Loucy (cell line): ENCODE measurements around the gene BBX.

ENCODE experiments used
- H2AFZ ChIP-seq: fragments of 200-600 bp; sonication (generic); 2 replicates; pipeline ENCODE4 v1.6.0; 2016; ENCODE audit warnings: antibody characterized with exemption, mild to moderate bottlenecking, low read length, moderate library complexity
- H3F3A ChIP-seq: fragments of 200-600 bp; 2 replicates; pipeline ENCODE4 v1.6.0; 2016; ENCODE audit warnings: antibody characterized with exemption, low read depth, mild to moderate bottlenecking
- H3K27me3 ChIP-seq: fragments of 200-600 bp; sonication (generic); 2 replicates; pipeline ENCODE4 v1.6.1; 2014; ENCODE audit warnings: low read length, mild to moderate bottlenecking; ENCODE audit not compliant: insufficient read depth, poor library complexity, severe bottlenecking
- H3K36me3 ChIP-seq: fragments of 200-600 bp; sonication (generic); 2 replicates; pipeline ENCODE4 v1.6.1; 2016; ENCODE audit warnings: low read length; ENCODE audit not compliant: insufficient read depth
- H3K4me1 ChIP-seq: fragments of 200-600 bp; sonication (generic); 2 replicates; pipeline ENCODE4 v1.5.1; 2014; ENCODE audit warnings: low read length, mild to moderate bottlenecking; ENCODE audit not compliant: insufficient read depth, poor library complexity, severe bottlenecking
- H3K4me2 ChIP-seq: fragments of 200-600 bp; sonication (generic); 2 replicates; pipeline ENCODE4 v1.6.0; 2014; ENCODE audit warnings: antibody characterized with exemption, low read length, low read depth, mild to moderate bottlenecking; ENCODE audit not compliant: poor library complexity, severe bottlenecking
- H3K4me3 ChIP-seq: fragments of 200-600 bp; sonication (generic); 2 replicates; pipeline ENCODE4 v1.5.1; 2014; ENCODE audit warnings: low read length, mild to moderate bottlenecking, mixed read lengths; ENCODE audit not compliant: poor library complexity, severe bottlenecking
- H3K79me2 ChIP-seq: fragments of 200-600 bp; sonication (generic); 2 replicates; pipeline ENCODE4 v1.6.1; 2014; ENCODE audit warnings: low read length; ENCODE audit not compliant: insufficient read depth
- H3K9ac ChIP-seq: fragments of 200-600 bp; sonication (generic); 2 replicates; pipeline ENCODE4 v1.6.0; 2014; ENCODE audit warnings: mild to moderate bottlenecking, low read depth, low read length, moderate library complexity; ENCODE audit not compliant: poor library complexity, severe bottlenecking
- H3K9me2 ChIP-seq: fragments of 200-600 bp; sonication (generic); replicated peaks from 2 replicates; pipeline ENCODE4 v1.6.1; 2016; ENCODE audit warnings: low read depth, low read length, mixed read lengths
- H3K9me3 ChIP-seq: fragments of 200-600 bp; sonication (generic); 2 replicates; pipeline ENCODE4 v1.6.1; 2014; ENCODE audit warnings: mild to moderate bottlenecking, antibody characterized with exemption, low read length, low read depth; ENCODE audit not compliant: insufficient read depth
- H4K20me1 ChIP-seq: fragments of 200-600 bp; sonication (generic); 2 replicates; pipeline ENCODE4 v1.6.0; 2014; ENCODE audit warnings: antibody characterized with exemption, low read length, mild to moderate bottlenecking; ENCODE audit not compliant: insufficient read depth, poor library complexity, severe bottlenecking
- CTCF ChIP-seq: fragments of 200-600 bp; sonication (generic); conservative IDR thresholded peaks from 2 replicates; pipeline ENCODE4 v1.5.1; 2014; ENCODE audit warnings: mild to moderate bottlenecking, antibody characterized with exemption, low read length
- EZH2phosphoT487 ChIP-seq: fragments of 200-600 bp; IDR thresholded peaks from 2 replicates; pipeline ENCODE4 v1.6.1; 2018; ENCODE audit warnings: antibody characterized with exemption, mild to moderate bottlenecking, moderate library complexity, borderline replicate concordance

Gene BBX

GRCh38 chr3:107651782-107652181 is 129.0 kb downstream of the BBX start:
- Histone ChIP-seq H3K79me2 (peaks cover 6% of the 10 kb centered on the region; the same call in 1 of the 2 replicates), H3K4me1 (no peaks in the 10 kb centered on the region), H3K9me3 (no peaks in the 10 kb centered on the region), H3K27me3 (no peaks in the 10 kb centered on the region), H3K9ac (no peak overlapping the region), H3F3A (no peaks in the 10 kb centered on the region), H3K4me3 (no peak overlapping the region), H2AFZ (no peak overlapping the region), H4K20me1 (peaks cover 4% of the 10 kb centered on the region), H3K36me3 (peaks cover 32% of the 10 kb centered on the region), H3K9me2 (no peaks in the 10 kb centered on the region), H3K4me2 (peak overlapping the region; percentile 48)
- no peak for TF ChIP-seq EZH2phosphoT487
- no peak for TF ChIP-seq CTCF

- Histone ChIP-seq H2AFZ (no peak overlapping the region), H4K20me1 (peaks cover 8% of the 10 kb centered on the region), H3K36me3 (peaks cover 12% of the 10 kb centered on the region), H3K4me2 (no peak overlapping the region), H3K4me1 (no peaks in the 10 kb centered on the region), H3K9me3 (no peaks in the 10 kb centered on the region), H3K9me2 (no peaks in the 10 kb centered on the region), H3K4me3 (no peak overlapping the region), H3K79me2 (peaks cover 6% of the 10 kb centered on the region; the same call in 1 of the 2 replicates), H3K9ac (no peak overlapping the region), H3K27me3 (no peaks in the 10 kb centered on the region), H3F3A (no peaks in the 10 kb centered on the region)
- TF ChIP-seq CTCF = no peak
- no peak for TF ChIP-seq EZH2phosphoT487
Observed at GRCh38 chr3:107654218-107654617, 131.5 kb downstream of the BBX start.

- H3K27me3 ChIP-seq = no peaks in the 10 kb centered on the region
- no peak overlapping the region for H3K4me3 ChIP-seq
- no peak for TF ChIP-seq EZH2phosphoT487
- no peak for TF ChIP-seq CTCF
- no peaks in the 10 kb centered on the region for H3K9me2 ChIP-seq
- no peaks in the 10 kb centered on the region for H3K9me3 ChIP-seq
- no peaks in the 10 kb centered on the region for H3F3A ChIP-seq
- peaks cover 5% of the 10 kb centered on the region; the same call in 1 of the 2 replicates for H3K36me3 ChIP-seq
- H3K9ac ChIP-seq = no peak overlapping the region
- H3K79me2 ChIP-seq = 0 out of 2 replicates have a peak, but pooled peaks cover 3% of the 10 kb centered on the region
- H3K4me1 ChIP-seq = no peaks in the 10 kb centered on the region
- no peak overlapping the region for H3K4me2 ChIP-seq
- H4K20me1 ChIP-seq = peaks cover 21% of the 10 kb centered on the region
- no peak overlapping the region for H2AFZ ChIP-seq
Observed at GRCh38 chr3:107657971-107658370, 135.2 kb downstream of the BBX start.
